Lung (tissue), 12 donors: ENCODE measurements around the gene HMGCS2. TPM values are rescaled to one million over a fixed set of nuclear protein-coding genes. Genes with fewer than 3 reads are reported as not detected.

Source experiments
- ATAC-seq: fragments of 200-7000 bp; cut with Tn5 transposase; one replicate; pipeline ENCODE4 v1.9.1; 2020; ENCODE audit warnings: moderate number of reproducible peaks; ENCODE audit not compliant: insufficient read depth, low FRiP score
- DNase-seq, 3 donors: peaks; one replicate each; pipeline ENCODE4 v3.0.0-alpha.2; 2013 to 2017
- H3K27ac ChIP-seq, 2 donors: one replicate each; pipeline ENCODE4 v1.5.1; 2013; ENCODE audit warnings: mild to moderate bottlenecking in 2 of 2, moderate library complexity in 2 of 2, control low read depth in 1 of 2, inconsistent platforms in 1 of 2, low read depth in 1 of 2, low read length in 1 of 2
- H3K27me3 ChIP-seq, 3 donors: one replicate each; pipeline ENCODE4 v1.5.1; 2013; ENCODE audit warnings: low read length in 2 of 3; ENCODE audit not compliant: control insufficient read depth in 3 of 3, insufficient read depth in 3 of 3
- H3K36me3 ChIP-seq, 4 donors: one replicate each; pipeline ENCODE4 v1.5.1; 2013; ENCODE audit warnings: low read length in 4 of 4, mild to moderate bottlenecking in 1 of 4, moderate library complexity in 1 of 4; ENCODE audit not compliant: control insufficient read depth in 4 of 4, insufficient read depth in 4 of 4
- H3K4me1 ChIP-seq, 5 donors: one replicate each; pipeline ENCODE4 v1.5.1; 2013; ENCODE audit warnings: low read length in 5 of 5, mild to moderate bottlenecking in 2 of 5, moderate library complexity in 1 of 5; ENCODE audit not compliant: control insufficient read depth in 5 of 5, insufficient read depth in 5 of 5
- H3K4me3 ChIP-seq: one replicate; pipeline ENCODE4 v1.5.1; 2013; ENCODE audit warnings: mild to moderate bottlenecking, control low read depth, moderate library complexity
- H3K9ac ChIP-seq, 2 donors: one replicate each; pipeline ENCODE4 v1.5.1; 2013; ENCODE audit warnings: low read length in 2 of 2, control low read depth in 1 of 2; ENCODE audit not compliant: insufficient read depth in 1 of 2
- H3K9me3 ChIP-seq, 4 donors: one replicate each; pipeline ENCODE4 v1.5.1; 2013; ENCODE audit warnings: low read length in 3 of 4, mild to moderate bottlenecking in 1 of 4, moderate library complexity in 1 of 4; ENCODE audit not compliant: control insufficient read depth in 4 of 4, insufficient read depth in 3 of 4
- CTCF ChIP-seq: IDR thresholded peaks from 2 replicates; pipeline ENCODE4 v1.5.1; 2012; ENCODE audit warnings: mild to moderate bottlenecking; ENCODE audit errors: control extremely low read depth, extremely low read depth
- WGBS, 2 donors: extraction: QIAGEN DNeasy Blood & Tissue Kit; methylation state at CpG; one replicate each; pipeline ENCODE4 v1.1.7; 2013; 5-methylcytosine and 5-hydroxymethylcytosine counted together
- polyA plus RNA-seq, 2 donors: library from polyadenylated mRNA; stranded (reverse); fragments of 200-250 nt; gene quantifications; one replicate each; pipeline ENCODE4 v1.2.1, GENCODE V29; 2013
- total RNA-seq, 2 donors: library from RNA; depleted of rRNA in 1 of 2; stranded (reverse); fragments of >200 nt in 1 of 2; gene quantifications; one replicate each; pipeline ENCODE4 v1.2.1, GENCODE V29; 2014 to 2021
- donor health status: control.
- donor health status: control.
- donor health status: Bipolar disorder and iron deficiency.
- donor health status: healthy.
- donor health status: DM: yes; HTN: yes; CAD: no.

The HMGCS2 gene
- total and polyA plus RNA-seq, 4 donors: 0.28 to 4.2 (median 0.52) TPM; not detected in 1

GRCh38 chr1:119725626-119726025 is 43.1 kb downstream of the HMGCS2 start:
- Histone ChIP-seq H3K4me1 (no peaks in the 10 kb centered on the region), H3K36me3 (peaks cover 0 to 55% (median 19%) of the 10 kb centered on the region in 4 donors), H3K27me3 (no peaks in the 10 kb centered on the region), H3K4me3 (no peak overlapping the region), H3K27ac (no peak overlapping the region), H3K9ac (no peak overlapping the region), H3K9me3 (peaks cover 0 to 2% (median 0%) of the 10 kb centered on the region in 4 donors)
- DNase-seq (no peak), ATAC-seq (no peak)
- 88 to 94% methylated on average over 5 of the region's 5 CpGs for WGBS, 2 donors
- no peak for TF ChIP-seq CTCF

- Histone ChIP-seq H3K4me3 (no peak overlapping the region), H3K4me1 (no peaks in the 10 kb centered on the region), H3K27ac (no peak overlapping the region), H3K9me3 (peaks cover 0 to 2% (median 0%) of the 10 kb centered on the region in 4 donors), H3K27me3 (no peaks in the 10 kb centered on the region), H3K9ac (no peak overlapping the region), H3K36me3 (peaks cover 0 to 51% (median 18%) of the 10 kb centered on the region in 4 donors)
- no peak for DNase-seq
- WGBS, 2 donors: 63 to 84% methylated on average over 8 of the region's 8 CpGs
- TF ChIP-seq CTCF: no peak
- no peak for ATAC-seq
Measured at GRCh38 chr1:119724611-119725218, 44.0 kb downstream of the HMGCS2 start.

- Histone ChIP-seq H3K4me1 (no peaks in the 10 kb centered on the region), H3K9me3 (peaks cover 0 to 2% (median 0%) of the 10 kb centered on the region in 4 donors), H3K4me3 (no peak overlapping the region), H3K9ac (no peak overlapping the region), H3K27me3 (no peaks in the 10 kb centered on the region), H3K27ac (no peak overlapping the region), H3K36me3 (peaks cover 0 to 37% (median 12%) of the 10 kb centered on the region in 4 donors)
- WGBS, 2 donors: 74 to 92% methylated on average over 5 of the region's 5 CpGs
- DNase-seq (no peak), ATAC-seq (no peak)
- TF ChIP-seq CTCF: no peak
Measured at GRCh38 chr1:119721896-119722295, 46.8 kb downstream of the HMGCS2 start.
